HCT116 (cell line): ENCODE data around the gene KIRREL3. TPM values are rescaled to one million over a fixed set of nuclear protein-coding genes. Genes with fewer than 3 reads are reported as not detected.

Source experiments
- ATAC-seq: fragments of 200-7000 bp; cut with Tn5 transposase; 2 replicates; pipeline ENCODE4 v1.9.1; 2020; ENCODE audit warnings: mild to moderate bottlenecking, moderate library complexity
- BruUV-seq: library from RNA; stranded (reverse); fragments of 400-500 nt; replicated peaks from 2 replicates; lab custom pipeline; 2021; lab: Mats Ljungman, UMichigan
- CTCF ChIA-PET: fragments of 300-600 bp; sonication (Branson Sonifier 250); formaldehyde crosslinking; loops from one replicate; lab custom pipeline; 2021; ENCODE audit warnings: antibody characterized with exemption; lab: Charles Lee
- POLR2A ChIA-PET: fragments of 300-600, 350-600 bp; sonication (Branson Sonifier 250); formaldehyde crosslinking; loops from one replicate; lab custom pipeline; 2021; ENCODE audit warnings: antibody characterized with exemption; lab: Charles Lee
- RAD21 ChIA-PET, 2 experiments: fragments of 300-600 bp; sonication (Branson Sonifier 250); formaldehyde crosslinking; loops; one replicate each; lab custom pipeline; 2023; ENCODE audit warnings: low total read pairs in 2 of 2; ENCODE audit not compliant: uncharacterized antibody in 2 of 2, unreplicated experiment in 2 of 2, low non-redundant PET in 1 of 2; lab: Charles Lee
- DNase-seq: peaks from one replicate; pipeline ENCODE4 v3.0.0-alpha.2; 2010; ENCODE audit warnings: low read depth, low spot score
- H2AFZ ChIP-seq: fragments of 200-600 bp; shearing (Covaris generic), sonication (generic); 2 replicates; pipeline ENCODE4 v1.6.1; 2017; ENCODE audit warnings: low read depth, mixed run types, mixed read lengths, antibody characterized with exemption, low read length; ENCODE audit not compliant: poor library complexity, severe bottlenecking
- H3K27ac ChIP-seq: 2 replicates; pipeline ENCODE4 v1.5.1; 2012; ENCODE audit warnings: low read depth, low read length
- H3K27me3 ChIP-seq: fragments of 200-600 bp; sonication (generic); 2 replicates; pipeline ENCODE4 v1.6.1; 2016; ENCODE audit warnings: mixed run types, low read length, mixed read lengths; ENCODE audit not compliant: insufficient read depth
- H3K36me3 ChIP-seq, 2 experiments: fragments of 200-500 bp in 1 of 2; fragments of 200-600 bp in 1 of 2; sonication (Bioruptor generic) in 1 of 2; sonication (generic) in 1 of 2; 2 replicates each; pipeline versions ENCODE4 v1.5.1 to v1.6.1; 2014 to 2016; ENCODE audit warnings: low read length in 2 of 2, inconsistent platforms in 1 of 2, mixed read lengths in 1 of 2, mixed run types in 1 of 2; ENCODE audit not compliant: insufficient read depth in 2 of 2, control insufficient read depth in 1 of 2
- H3K4me1 ChIP-seq, 2 experiments: fragments of 200-600 bp in 1 of 2; sonication (generic) in 1 of 2; 2 replicates each; pipeline versions ENCODE4 v1.5.1 to v1.6.1; 2012 to 2017; ENCODE audit warnings: low read length in 2 of 2, inconsistent platforms in 1 of 2, mild to moderate bottlenecking in 1 of 2, mixed read lengths in 1 of 2, mixed run types in 1 of 2, moderate library complexity in 1 of 2; ENCODE audit not compliant: insufficient read depth in 2 of 2, control insufficient read depth in 1 of 2
- H3K4me2 ChIP-seq: fragments of 200-600 bp; sonication (generic); 2 replicates; pipeline ENCODE4 v1.6.1; 2017; ENCODE audit warnings: mixed run types, low read length, mixed read lengths
- H3K4me3 ChIP-seq, 2 experiments: fragments of 200-600 bp in 1 of 2; sonication (generic) in 1 of 2; replicated peaks in 1 of 2; 2 replicates each; pipeline ENCODE4 v1.5.1; 2011 to 2016; ENCODE audit warnings: low read length in 2 of 2, control low read depth in 1 of 2, low read depth in 1 of 2, mild to moderate bottlenecking in 1 of 2, mixed read lengths in 1 of 2, mixed run types in 1 of 2
- H3K79me2 ChIP-seq: fragments of 200-600 bp; sonication (generic); 2 replicates; pipeline ENCODE4 v1.6.1; 2017; ENCODE audit warnings: mild to moderate bottlenecking, mixed run types, low read length, moderate library complexity, mixed read lengths; ENCODE audit not compliant: insufficient read depth
- H3K9ac ChIP-seq: fragments of 200-600 bp; sonication (generic); 2 replicates; pipeline ENCODE4 v1.6.1; 2016; ENCODE audit warnings: low read length, mixed read lengths
- H3K9me2 ChIP-seq: fragments of 200-600 bp; sonication (generic), shearing (Covaris generic); 2 replicates; pipeline ENCODE4 v1.6.1; 2017; ENCODE audit warnings: mixed run types, mild to moderate bottlenecking, moderate library complexity; ENCODE audit not compliant: insufficient read depth
- H3K9me3 ChIP-seq, 2 experiments: fragments of 200-500 bp in 1 of 2; fragments of 200-600 bp in 1 of 2; sonication (Bioruptor generic) in 1 of 2; sonication (generic) in 1 of 2; 2 replicates each; pipeline ENCODE4 v1.6.1; 2014 to 2017; ENCODE audit warnings: low read length in 2 of 2, mixed read lengths in 2 of 2, inconsistent platforms in 1 of 2, low read depth in 1 of 2, mild to moderate bottlenecking in 1 of 2, mixed run types in 1 of 2, moderate library complexity in 1 of 2; ENCODE audit not compliant: control insufficient read depth in 1 of 2, insufficient read depth in 1 of 2
- H4K20me1 ChIP-seq: fragments of 200-600 bp; sonication (generic), shearing (Covaris generic); 2 replicates; pipeline ENCODE4 v1.6.1; 2017; ENCODE audit warnings: mixed run types, mild to moderate bottlenecking, moderate library complexity; ENCODE audit not compliant: insufficient read depth
- EZH2phosphoT487 ChIP-seq: fragments of 200-600 bp; IDR thresholded peaks from 2 replicates; pipeline ENCODE4 v1.6.1; 2018; ENCODE audit warnings: antibody characterized with exemption, borderline replicate concordance
- FOSL1 ChIP-seq: IDR thresholded peaks from 2 replicates; pipeline ENCODE4 v1.6.1; 2012; ENCODE audit warnings: low read depth
- JUND ChIP-seq: IDR thresholded peaks from 2 replicates; pipeline ENCODE4 v1.6.1; 2012
- RAD21 ChIP-seq: IDR thresholded peaks from 2 replicates; pipeline ENCODE4 v1.6.1; 2012; ENCODE audit warnings: low read depth, mild to moderate bottlenecking
- REST ChIP-seq: IDR thresholded peaks from 2 replicates; pipeline ENCODE4 v1.6.1; 2012; ENCODE audit warnings: low read depth
- SP1 ChIP-seq: IDR thresholded peaks from 2 replicates; pipeline ENCODE4 v1.6.1; 2012; ENCODE audit warnings: low read depth
- intact Hi-C: fragments of 100-400 bp; cut with micrococcal nuclease; formaldehyde crosslinking; loops from 2 replicates; pipeline ENCODE4 v1.10.0; 2022
- total RNA-seq: library from RNA; stranded (reverse); gene quantifications from one replicate; pipeline ENCODE4 v1.2.1, GENCODE V29; 2021; ENCODE audit not compliant: unreplicated experiment
- TF ChIP-seq, protein P1 (sequence below): IDR thresholded peaks from 2 replicates; pipeline ENCODE4 v1.6.1; 2012

Gene KIRREL3
- total RNA-seq, 1 experiment from 2014 or later: not detected

GRCh38 chr11:126723665-126724045, 276.9 kb downstream of the KIRREL3 start:
- H3K4me1 ChIP-seq: no peaks in the 10 kb centered on the region
- no peak for ATAC-seq
- no peaks in the 10 kb centered on the region for H3K9me3 ChIP-seq
- no peak overlapping the region for H2AFZ ChIP-seq
- no peaks in the 10 kb centered on the region for H3K9me2 ChIP-seq
- no peak overlapping the region for H3K27ac ChIP-seq
- no peak for TF ChIP-seq SP1
- no peak for TF ChIP-seq EZH2phosphoT487
- TF ChIP-seq, protein P1, sequence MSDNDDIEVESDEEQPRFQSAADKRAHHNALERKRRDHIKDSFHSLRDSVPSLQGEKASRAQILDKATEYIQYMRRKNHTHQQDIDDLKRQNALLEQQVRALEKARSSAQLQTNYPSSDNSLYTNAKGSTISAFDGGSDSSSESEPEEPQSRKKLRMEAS: no peak
- no peak for TF ChIP-seq RAD21
- TF ChIP-seq FOSL1: no peak
- TF ChIP-seq, all 23 proteins: peak for 0
- ChIA-PET RAD21 (no interaction called here), POLR2A (no interaction called here), CTCF (no interaction called here)
- DNase-seq: no peak
- Histone ChIP-seq H3K27me3 (peaks cover 56% of the 10 kb centered on the region), H3K4me2 (no peak overlapping the region), H3K36me3 (no peaks in the 10 kb centered on the region), H3K79me2 (no peaks in the 10 kb centered on the region), H3K4me3 (no peak overlapping the region), H3K9ac (no peak overlapping the region), H4K20me1 (no peaks in the 10 kb centered on the region)
- no TSS peak for BruUV-seq
- intact Hi-C loops: loop anchor here (10.0 kb wide), 1 partner anchor 61 kb away; no protein-coding TSS in a partner anchor

DNA sequence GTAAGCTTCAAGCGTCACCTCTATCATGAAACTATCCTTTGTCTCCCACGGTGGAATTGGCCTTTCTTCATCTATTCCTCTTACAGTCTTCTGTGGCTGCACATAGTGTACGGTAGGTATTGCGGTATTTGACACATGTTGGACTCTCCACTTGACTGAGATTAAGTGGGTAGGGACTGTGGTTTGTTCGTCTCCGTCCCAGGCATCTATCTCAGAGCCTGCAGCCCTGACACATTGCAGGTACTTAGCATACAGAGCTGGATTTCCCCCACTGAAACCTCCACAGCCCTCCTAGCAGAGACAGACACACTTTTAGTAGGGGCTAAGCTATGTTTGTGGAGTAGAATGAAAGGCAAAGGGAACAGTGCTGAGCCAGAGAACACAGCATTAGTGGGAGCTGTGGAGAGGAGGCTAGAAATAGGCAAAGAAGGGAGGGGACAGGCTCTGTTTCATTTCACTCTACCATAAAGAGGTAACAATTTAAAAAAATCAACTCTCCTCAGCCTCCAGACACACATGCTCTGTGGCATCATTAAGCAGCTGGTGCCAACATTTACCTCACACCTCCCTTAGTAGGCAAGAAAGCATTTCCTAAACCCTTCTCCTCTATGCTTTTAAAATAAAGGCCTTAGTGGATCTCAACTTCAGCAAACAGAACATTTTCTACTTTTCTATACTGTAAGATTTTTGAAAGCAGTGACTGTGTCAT, 277.5 kb downstream of the KIRREL3 start:
- RAD21 ChIA-PET: no interaction called here
- Histone ChIP-seq H3K4me1 (no peaks in the 10 kb centered on the region), H3K4me3 (no peak overlapping the region), H2AFZ (no peak overlapping the region), H3K36me3 (no peaks in the 10 kb centered on the region), H3K9me3 (no peaks in the 10 kb centered on the region), H3K27me3 (peaks cover 52% of the 10 kb centered on the region), H3K27ac (no peak overlapping the region), H3K79me2 (no peaks in the 10 kb centered on the region), H4K20me1 (no peaks in the 10 kb centered on the region), H3K9me2 (no peaks in the 10 kb centered on the region), H3K9ac (no peak overlapping the region), H3K4me2 (no peak overlapping the region)
- ATAC-seq (no peak), DNase-seq (no peak)
- TF ChIP-seq JUND (no peak), REST (no peak), SP1 (no peak)
- POLR2A ChIA-PET: no interaction called here
- no TSS peak for BruUV-seq
- CTCF ChIA-PET: no interaction called here
- intact Hi-C loops: loop anchor here (10.0 kb wide), 1 partner anchor 62 kb away; no protein-coding TSS in a partner anchor
